ENCODE measurements around the gene PASK.
A peak's percentile ranks its signal among the peaks of the same experiment; 100 is the strongest.
"Not testable (repeated sequence)": the region's sequence is repeated elsewhere in the genome, so short reads cannot be mapped to it uniquely, and the experiment has no call there.

PASK gene

DNA sequence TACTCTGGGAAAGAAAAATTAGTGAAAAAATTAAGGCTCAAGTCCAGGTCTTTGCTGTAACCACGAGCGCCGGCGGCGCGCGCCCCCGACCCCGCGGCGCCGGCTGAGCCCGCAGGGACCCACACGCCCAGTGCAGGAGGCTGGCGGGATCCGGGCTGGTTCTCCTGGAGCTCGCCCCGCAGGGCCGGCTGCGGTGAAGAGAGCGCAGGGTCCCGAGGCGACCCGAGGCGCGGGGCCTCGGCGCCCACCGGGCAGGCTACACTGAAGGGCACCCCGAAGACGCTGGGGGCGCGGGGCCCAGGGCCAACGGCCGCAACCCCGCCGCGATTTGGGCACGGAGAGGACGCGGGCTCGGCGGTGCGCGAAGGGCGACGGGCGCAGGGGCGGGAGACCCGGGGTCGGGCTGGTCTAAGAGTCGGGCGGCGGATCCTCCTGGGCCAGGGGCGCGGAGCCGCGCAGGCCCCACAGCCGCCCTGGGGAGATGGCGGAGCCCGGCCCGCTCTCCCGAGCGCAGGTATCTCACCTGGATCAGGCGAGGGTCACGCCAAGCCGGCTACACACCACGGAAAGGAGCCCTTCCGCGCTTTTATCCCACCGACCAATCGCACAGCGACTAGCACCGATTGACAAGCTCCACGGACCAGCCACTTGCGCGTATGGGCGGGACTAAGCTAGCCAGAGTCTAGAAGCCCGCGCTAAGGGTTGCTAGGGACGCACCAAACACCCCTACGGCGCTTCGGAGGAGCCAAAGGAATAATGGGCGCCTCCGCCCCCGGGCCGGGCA lies at the start of gene PASK:
TSS of gene PASK (minus strand) at position 582 of the 784 bp plus-strand sequence. CDS start 6,440 bp downstream, outside the sequence.
- DNase-seq (ENCODE audit: low read depth in 2 of 3, low spot score in 1 of 3) = peak; percentile 87 to 93 (median 91)

DNA sequence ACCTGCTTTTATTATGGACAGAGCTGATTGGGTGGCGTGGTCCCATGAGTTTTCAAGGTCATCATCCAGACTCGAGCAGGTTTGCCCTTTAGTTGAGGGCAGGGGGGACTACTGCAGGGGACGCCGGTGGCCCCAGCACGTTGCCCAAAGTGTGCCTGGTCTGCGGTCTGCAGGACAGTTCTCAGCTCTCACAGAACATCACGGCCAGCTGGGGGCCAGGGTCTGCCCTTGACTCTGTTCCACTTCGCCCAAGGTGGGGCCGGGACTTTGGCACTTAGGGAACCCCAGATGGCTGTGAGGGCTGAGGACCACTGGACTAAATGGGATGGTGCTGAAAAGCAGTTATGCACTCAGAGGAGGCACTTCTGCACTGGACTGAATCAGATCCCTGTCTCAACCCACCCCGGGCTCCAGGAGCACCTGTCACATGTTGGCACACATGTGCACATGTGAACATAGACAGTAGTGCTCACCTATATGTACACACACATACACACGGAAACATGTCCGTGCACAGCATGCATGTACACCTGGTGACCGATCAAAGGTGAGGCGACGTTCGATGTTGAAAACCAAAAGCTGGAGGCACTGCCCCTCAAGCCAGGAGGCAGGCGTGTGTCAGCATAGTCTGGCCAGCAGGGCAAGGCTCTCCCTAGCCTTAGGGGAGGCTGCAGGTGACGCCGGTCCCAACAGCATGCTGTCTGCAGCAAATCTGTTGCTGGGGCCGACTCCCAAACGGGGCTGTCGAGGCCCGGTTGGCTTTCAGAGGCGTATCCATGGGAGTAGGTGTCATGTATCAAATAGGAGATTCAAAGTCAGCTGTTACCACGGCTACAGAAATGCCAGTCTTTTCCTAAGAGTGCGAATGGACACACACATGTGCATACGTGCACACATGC lies 49.4 kb upstream of the PASK start:
- DNase-seq (ENCODE audit: low read depth in 2 of 3, low spot score in 1 of 3) = no peak

DNA sequence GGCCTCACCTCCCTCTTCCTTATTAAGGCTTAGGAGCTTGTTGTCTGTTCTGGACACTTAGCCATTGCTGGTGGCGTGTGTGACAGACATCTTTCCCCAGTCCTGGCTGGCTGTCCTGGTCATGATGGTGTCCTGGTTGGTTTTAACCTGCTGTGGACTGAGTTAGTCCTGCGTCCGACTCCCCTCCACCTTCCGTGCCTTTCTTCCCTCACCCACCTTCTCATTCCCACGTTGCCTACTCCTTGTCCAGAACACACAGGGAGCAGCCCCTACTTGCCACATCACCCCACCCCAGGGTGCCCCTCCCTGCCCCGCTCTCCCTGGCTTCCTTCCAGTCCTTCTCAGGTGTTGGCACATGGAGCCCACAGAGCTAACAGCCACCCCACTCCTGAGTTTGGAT lies 48.7 kb upstream of the PASK start:
- no peak for DNase-seq (ENCODE audit: low read depth in 2 of 3, low spot score in 1 of 3)

DNA sequence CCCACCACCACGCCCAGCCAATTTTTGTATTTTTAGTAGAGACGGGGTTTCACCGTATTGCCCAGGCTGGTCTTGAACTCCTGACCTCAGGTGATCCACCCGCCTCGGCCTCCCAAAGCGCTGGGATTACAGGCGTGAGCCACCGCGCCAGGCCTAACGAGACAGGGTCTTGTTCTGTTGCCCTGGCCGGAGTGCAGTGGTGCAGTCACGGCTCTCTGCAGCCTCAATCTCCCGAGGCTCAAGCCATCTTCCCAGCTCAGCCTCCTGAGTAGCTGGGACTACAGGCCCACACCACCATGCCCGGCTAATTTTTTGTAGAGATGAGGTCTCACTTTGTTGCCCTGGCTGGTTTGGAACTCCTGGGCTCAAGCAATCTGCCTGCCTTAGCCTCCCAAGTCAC lies 48.0 kb upstream of the PASK start:
- not testable (repeated sequence) for DNase-seq (ENCODE audit: low read depth in 2 of 3, low spot score in 1 of 3)

DNA sequence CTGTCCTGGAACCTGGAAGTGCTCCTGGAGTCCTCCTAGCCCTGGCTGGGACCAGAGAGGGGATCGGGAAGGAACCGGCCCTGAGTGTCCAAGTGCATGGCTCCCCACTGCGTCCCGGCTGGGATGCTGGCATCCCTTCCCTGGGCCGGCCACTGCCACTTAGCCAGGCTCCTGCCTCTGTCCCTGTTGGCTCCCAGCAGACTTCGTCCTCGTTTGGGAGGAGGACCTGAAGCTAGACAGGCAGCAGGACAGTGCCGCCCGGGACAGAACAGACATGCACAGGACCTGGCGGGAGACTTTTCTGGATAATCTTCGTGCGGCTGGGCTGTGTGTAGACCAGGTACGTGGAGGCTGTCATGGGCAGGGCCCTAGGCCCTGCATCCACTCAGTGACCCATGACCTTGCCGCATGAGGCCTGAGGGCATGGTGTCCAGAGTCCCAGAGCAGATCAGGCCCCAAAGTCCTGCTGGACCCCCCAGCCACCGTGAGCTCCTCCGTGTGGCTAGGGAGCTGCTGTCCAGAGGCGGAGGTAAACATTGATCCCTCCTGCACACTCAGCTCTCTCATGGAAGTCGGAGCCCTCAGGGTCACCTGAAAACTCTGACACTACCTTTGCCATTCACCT lies 46.3 kb upstream of the PASK start:
- DNase-seq (ENCODE audit: low read depth in 2 of 3, low spot score in 1 of 3) = no peak

DNA sequence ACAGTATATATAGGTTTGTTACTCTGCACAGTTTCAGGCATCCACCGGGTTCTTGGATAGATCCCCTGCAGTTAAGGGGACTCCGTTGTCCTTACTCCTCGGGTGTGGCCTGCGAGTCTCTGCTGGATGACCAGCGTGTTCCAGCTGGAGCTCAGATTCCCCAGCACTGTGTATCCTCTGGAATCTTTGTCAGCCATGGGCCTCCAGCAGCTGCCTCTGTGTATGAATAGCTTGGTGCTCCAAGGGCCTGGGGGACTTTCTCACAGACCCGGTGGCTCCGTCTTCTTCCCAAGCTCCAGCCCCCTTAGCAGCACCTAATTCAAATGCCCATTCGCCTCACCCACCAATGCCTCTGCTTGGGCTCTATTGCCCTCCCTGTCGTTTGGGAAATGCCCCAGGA lies 45.5 kb upstream of the PASK start:
- no peak for DNase-seq (ENCODE audit: low read depth in 2 of 3, low spot score in 1 of 3)

DNA sequence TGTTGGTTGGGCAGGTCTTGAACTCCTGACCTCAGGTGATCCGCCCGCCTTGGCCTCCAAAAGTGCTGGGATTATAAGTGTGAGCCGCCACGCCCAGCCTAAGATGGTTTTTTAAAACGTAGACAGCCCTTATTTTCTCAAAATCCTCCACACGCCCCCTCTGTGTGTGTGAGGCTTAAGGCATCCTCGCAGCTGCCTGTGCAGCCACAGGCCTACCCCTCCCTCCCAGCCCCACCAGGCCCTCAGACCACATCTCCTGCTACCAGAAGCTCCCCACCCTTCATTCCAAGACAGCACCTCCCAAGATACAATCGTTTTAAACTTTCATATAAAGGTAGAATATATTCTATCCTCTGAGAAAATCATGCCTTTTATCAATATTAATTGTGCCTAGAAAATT lies 44.0 kb upstream of the PASK start:
- no peak for DNase-seq (ENCODE audit: low read depth in 2 of 3, low spot score in 1 of 3)

DNA sequence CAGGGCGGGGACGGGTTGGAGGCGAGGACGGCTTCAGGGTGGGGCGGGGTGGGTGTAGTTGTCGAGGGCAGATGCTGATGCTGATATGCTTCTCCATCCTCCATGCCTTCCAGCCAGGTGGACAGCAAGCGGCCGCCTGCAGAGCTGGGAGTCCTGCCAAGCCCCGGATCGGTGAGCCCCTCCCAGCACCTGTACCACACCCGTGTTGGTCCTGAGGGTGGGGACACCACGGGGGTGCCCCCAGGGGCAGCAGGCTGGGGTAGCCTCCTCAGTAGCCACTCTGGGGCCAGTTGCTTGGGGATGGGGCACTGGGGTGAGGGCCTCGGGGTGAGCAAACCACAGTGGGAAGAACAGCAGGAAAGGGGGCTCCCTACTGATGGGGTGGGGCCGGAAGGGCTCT lies 41.8 kb upstream of the PASK start:
- no peak for DNase-seq (ENCODE audit: low read depth in 2 of 3, low spot score in 1 of 3)

DNA sequence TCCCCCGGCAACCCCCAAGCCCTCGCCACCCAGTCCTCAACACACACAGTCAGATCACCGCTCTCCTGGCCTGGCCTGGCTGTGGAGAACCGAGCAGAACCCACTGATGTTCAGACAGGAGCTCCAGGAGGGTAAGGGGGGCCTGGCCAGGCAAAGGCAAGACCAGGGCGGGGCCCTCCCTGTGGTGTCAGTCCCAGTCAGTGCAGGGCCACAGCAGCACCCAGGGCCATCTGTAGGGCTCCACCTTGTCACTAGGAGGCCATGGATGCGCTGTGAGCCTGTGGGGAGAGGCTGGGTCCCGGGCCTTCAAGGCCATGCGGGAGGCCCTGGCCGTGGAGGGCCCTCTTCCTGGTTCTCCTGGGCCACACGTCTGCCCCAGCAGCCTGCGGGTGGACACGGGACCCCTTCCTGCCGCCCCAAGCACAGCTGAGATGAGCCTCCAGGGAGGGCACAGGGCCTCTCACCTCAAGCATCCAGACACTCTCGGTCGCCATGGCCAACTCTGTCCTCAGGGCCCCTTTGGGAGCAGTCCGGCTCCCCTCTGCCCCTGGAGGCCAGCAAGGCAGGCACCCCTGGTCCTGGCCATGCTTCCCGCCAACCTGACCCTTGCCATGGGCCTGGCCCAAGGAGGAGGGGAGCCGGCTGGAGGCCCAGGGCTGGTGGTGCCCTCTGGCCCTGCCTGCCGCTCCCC lies 41.2 kb upstream of the PASK start:
- no peak for DNase-seq (ENCODE audit: low read depth in 2 of 3, low spot score in 1 of 3)

DNA sequence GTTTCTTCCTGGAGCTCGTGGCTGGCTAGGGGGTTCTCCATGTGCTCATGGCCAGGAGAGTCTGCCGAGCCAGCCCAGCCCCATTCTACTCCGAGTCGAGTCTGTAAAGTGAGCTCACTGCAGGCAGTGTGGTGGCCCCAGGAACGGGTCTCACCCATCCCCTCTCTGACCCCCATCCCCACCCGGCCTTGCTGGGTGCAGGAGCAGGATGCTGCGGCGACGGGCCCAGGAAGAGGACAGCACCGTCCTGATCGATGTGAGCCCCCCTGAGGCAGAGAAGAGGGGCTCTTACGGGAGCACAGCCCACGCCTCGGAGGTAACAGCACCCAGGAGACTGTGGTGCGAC lies 40.6 kb upstream of the PASK start:
- no peak for DNase-seq (ENCODE audit: low read depth in 2 of 3, low spot score in 1 of 3)

DNA sequence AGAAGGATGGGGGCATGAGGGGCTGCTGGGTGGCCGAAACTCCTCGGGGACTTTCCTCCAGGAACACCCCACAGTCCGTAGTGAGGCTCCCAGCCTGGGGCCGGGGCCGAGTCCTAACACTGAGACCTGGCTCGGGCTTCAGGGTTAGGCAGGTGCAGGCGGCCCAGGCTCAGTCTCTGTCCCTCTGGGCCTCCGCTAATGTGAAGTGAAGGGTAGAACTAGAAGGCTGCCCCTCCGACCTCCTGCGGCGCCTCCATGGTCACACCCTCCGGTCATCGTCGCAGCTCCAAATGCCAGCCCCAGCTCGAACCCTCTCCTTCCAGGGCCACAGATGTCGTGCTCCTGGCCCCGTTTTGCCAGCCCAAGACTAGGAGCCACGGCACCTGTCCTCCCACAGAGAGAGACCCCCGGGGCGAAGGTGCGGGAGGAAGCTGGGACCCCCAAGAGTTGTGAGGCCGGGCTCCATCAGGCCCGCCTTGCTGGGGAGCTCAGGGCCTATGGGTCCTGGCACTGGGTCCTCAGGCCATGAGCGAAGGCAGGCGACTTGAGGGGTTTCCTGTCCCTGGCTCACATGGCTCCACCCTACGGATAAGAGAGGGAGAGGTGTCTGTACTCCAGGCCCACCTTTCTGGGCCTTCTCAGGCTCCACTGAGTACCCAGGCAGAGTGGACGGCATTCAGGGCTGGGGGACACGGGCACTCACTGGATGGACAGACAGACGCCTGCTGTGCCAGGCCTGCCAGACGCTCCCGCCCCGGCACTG lies 40.0 kb upstream of the PASK start:
- DNase-seq (ENCODE audit: low read depth in 2 of 3, low spot score in 1 of 3) = no peak

DNA sequence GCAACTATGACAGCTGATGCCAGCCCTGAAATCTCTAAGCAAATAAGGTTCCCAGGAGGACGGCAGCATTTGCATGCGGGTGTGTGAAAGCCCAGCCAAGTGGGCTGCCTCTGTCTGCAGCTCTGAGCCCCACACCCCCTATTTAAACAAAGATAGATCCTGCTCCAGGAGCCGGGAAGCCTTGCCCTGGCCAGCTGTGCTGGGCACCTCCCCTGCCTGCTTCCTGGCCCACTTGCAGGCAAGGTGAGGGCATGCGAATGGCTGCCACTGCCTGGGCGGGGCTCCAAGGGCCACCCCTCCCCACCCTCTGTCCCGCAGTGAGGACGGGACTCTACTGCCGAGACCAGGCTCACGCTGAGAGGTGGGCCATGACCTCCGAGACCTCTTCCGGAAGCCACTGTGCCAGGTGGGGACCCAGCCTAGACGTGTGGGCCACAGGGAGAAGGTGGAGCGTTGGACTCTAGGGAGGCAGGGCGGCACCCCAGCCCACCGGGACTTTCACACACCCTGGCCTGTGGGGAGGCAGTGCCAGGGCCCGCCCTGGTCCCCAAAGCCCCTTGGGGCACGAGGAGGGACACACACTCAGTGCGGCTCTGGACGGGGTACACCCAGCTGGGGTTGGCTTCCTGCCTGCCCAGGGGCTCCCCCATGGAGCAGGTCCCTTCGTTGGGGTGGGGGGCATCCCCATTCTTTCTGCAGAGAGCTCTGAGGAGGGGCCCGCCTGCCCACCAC lies 39.3 kb upstream of the PASK start, which contains the start of gene ANO7:
TSS of gene ANO7 (plus strand) at position 317 of the 732 bp plus-strand sequence. CDS start 1,387 bp downstream, outside the sequence.
- no peak for DNase-seq (ENCODE audit: low read depth in 2 of 3, low spot score in 1 of 3)

DNA sequence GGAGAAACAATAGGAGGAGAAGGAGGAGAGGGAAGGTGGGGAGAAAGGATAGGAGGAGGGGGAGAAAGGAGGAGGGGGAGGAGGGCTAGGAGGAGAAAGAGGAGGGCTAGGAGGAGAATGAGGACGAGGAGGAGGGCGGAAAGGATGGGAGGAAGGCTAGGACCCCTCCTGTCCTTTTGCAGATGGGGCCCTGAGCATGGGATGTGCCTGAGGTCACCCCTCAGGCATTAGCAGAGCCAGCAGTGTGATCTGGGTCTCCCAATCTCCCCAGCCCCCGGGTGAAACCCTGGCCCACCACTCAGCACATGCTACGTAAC lies 38.6 kb upstream of the PASK start:
- no peak for DNase-seq (ENCODE audit: low read depth in 2 of 3, low spot score in 1 of 3)

DNA sequence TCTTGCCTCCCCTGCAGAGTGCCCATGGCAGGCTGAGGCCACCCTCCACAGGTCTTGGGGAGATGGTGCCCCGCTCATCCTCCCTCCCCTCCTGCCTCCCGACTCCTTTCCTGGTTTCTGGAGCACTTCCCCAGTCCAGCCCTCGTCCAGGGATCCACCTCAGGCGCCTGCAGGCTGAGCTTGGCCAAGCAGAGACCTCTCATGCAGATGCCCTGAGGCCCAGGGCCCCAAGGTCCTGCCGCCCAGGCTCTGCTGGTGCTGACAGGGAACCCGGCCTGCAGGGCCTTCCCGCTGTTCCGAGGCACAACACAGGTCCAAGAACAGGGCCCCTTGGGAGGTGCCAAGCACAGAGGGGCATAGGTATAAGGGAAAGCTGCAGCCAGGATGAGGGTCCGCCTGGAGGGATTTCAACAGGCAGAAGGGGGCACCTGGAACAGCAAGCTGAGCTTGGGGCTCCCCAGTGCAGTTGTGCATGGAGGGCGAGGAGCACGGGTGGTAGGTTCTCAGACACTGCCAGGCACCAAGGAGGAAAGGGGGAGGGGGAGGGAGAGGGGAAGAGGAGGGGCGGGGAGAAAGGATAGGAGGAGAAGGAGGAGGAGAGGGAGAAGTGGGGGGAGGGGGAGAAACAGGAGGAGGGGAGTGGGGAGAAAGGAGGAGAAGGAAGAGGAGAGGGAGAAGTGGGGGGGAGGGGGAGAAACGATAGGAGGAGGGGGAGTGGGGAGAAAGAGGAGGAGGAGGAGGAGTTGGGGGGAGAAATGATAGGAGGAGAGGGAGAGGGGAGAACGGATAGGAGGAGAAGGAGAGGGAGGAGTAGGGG lies 38.0 kb upstream of the PASK start:
- DNase-seq (ENCODE audit: low read depth in 2 of 3, low spot score in 1 of 3) = no peak

DNA sequence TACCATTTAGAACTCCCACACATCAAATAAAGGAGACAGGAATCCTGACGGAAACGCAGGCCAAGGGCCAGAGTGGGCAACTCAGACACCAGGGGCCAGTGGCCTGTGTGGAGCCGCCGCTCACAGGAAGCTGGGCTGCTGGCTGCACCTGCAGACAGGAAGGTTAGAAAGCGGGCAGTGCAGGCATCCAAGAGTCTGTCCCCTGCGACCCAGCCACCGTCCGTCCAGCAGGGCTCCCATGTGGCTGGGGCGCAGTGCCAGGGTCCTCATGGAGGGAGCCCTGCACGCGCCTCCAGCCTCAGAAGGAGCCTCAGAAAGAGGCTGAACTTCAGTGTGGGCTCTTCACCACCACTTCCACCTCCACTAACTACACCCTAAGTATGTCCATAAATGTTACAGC lies 36.7 kb upstream of the PASK start:
- no peak for DNase-seq (ENCODE audit: low read depth in 2 of 3, low spot score in 1 of 3)

DNA sequence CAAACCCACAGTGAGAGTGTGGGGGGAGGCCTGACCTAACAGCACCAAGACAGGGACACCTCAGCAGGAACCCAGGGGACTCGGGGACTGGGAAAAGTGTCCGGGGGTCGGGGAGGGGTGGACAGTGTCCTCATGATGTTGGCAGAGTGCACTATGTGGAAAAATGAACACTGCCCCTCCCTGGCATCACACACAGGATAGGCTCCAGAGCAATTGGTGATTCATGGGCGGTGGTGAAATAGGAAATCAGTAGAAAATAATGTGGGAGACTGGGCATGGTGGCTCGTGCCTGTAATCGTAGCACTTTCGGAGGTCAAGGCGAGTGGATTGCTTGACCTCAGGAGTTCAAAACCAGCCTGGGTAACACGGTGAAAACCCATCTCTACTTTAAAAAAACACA lies 35.6 kb upstream of the PASK start:
- DNase-seq (ENCODE audit: low read depth in 2 of 3, low spot score in 1 of 3) = no peak

DNA sequence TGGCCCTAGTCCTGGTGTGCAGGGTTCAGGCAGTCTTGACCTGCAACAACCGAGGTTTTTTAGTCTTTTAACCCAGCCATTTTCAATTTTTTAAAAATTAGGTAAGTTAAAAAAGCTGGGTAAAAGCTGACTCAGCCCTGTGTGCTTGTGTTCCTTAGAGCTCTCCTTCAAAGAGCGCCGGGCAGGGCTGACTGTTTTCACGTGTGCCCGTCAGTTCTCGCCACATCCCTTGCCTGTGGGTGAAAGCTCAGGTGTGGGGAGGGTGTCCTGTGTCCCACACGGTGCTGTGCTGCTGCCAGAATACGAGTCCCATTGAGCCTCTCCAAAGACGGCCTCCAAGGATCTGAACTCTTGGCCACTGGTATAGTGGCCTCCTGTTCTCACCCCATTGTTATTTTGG lies 33.9 kb upstream of the PASK start:
- DNase-seq (ENCODE audit: low read depth in 2 of 3, low spot score in 1 of 3) = no peak

DNA sequence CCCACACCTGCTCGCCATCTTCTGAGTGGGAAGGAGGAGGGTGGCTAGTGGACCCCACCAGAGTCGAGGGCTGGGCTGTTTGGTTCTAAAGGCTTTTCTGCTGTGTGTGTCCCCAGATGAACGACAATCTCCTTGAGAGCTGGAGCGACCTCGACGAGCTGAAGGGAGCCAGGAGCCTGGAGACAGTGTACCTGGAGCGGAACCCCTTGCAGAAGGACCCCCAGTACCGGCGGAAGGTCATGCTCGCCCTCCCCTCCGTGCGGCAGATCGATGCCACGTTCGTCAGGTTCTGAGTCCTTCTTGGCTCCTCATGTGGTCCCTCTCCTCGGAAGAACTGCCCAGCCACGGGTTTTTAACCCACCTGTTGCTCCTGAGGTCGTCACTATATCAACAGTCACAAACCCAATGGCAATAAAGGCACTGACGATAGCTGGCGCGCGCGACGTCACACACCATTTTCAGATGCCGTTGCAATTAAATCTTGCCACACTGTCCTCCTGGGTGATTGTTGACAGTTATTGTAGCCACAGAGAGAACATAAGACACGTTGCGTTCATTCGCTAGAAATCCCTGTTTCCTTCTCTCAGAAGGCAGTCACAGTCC lies 33.4 kb upstream of the PASK start:
- no peak for DNase-seq (ENCODE audit: low read depth in 2 of 3, low spot score in 1 of 3)

DNA sequence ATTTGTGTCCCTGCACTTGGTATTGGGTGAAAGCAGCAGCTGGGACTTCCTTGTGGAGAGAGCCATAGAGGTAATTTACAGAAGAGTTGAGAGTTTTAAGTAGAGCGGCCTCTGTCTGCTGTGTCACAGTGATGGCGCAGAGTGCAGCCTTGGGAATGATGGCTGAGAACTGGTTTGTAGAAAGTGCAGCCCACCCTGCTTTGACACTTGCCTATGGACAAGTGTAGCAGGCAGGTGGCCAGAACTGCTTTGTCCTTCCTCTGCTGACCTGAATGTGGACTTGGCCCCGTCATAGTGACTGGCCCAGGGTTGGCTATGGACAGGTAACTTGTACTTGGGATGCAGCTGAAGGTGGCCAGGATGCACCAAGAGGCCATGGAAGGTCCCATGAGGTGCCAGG lies 32.9 kb upstream of the PASK start:
- DNase-seq (ENCODE audit: low read depth in 2 of 3, low spot score in 1 of 3) = no peak
